Activated CD8-positive, alpha-beta memory T cell treated with anti-CD3 and anti-CD28 coated beads, Interleukin-2, amount 50 U/mL, for 48 hours (primary cell): ENCODE measurements around the gene ZCWPW1.

ENCODE experiments used
- DNase-seq: peaks from one replicate; pipeline ENCODE4 v3.0.0-alpha.2; 2020

The ZCWPW1 gene

GRCh38 chr7:100432053-100432452, 3.5 kb upstream of the ZCWPW1 start:
- no peak for DNase-seq

DNA sequence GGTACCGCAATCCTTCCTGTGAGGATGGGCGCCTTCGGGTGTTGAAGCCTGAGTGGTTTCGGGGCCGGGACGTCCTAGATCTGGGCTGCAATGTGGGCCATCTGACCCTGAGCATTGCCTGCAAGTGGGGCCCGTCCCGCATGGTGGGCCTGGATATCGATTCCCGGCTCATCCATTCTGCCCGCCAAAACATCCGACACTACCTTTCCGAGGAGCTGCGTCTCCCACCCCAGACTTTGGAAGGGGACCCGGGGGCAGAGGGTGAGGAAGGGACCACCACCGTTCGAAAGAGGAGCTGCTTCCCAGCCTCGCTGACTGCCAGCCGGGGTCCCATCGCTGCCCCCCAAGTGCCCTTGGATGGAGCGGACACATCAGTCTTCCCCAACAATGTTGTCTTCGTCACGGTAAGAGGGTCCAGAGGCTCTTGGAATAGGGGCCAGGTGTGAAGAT, 2.8 kb upstream of the ZCWPW1 start:
- DNase-seq = no peak

GRCh38 chr7:100430493-100431285, 2.2 kb upstream of the ZCWPW1 start:
- no peak for DNase-seq

GRCh38 chr7:100429637-100430492, 1.4 kb upstream of the ZCWPW1 start, which contains the start of gene MEPCE:
MEPCE (plus strand) TSS chr7:100429831; CDS start chr7:100430019, 188 bp downstream.
- DNase-seq = peak; percentile 100

- DNase-seq = peak; percentile 100
Measured at GRCh38 chr7:100428967-100429636, 599 bp upstream of the ZCWPW1 start.

- no peak for DNase-seq
Measured at GRCh38 chr7:100427762-100428198, 723 bp downstream of the ZCWPW1 start.

- no peak for DNase-seq
Measured at GRCh38 chr7:100426516-100426915, 2.0 kb downstream of the ZCWPW1 start.

- no peak for DNase-seq
Measured at GRCh38 chr7:100425347-100425746, 3.2 kb downstream of the ZCWPW1 start.

DNA sequence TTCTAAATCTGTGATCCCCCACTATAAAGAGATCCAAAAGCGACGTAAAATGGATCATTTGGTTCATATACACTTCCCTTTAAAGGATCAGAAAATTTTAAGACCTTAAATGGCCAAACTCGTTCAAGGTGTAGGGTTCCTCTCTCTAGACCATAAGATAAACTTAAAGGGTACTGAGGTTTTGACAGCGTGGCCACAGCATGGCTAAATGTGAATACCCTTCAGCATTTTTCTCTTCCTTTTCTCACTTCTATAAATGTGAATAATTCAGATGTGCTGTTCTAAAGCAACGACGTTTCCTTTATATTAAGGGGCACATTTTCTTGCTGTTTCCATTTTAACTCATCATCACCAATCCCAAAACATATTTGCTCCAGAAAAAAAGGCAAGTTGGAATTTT, 5.2 kb downstream of the ZCWPW1 start:
- no peak for DNase-seq

DNA sequence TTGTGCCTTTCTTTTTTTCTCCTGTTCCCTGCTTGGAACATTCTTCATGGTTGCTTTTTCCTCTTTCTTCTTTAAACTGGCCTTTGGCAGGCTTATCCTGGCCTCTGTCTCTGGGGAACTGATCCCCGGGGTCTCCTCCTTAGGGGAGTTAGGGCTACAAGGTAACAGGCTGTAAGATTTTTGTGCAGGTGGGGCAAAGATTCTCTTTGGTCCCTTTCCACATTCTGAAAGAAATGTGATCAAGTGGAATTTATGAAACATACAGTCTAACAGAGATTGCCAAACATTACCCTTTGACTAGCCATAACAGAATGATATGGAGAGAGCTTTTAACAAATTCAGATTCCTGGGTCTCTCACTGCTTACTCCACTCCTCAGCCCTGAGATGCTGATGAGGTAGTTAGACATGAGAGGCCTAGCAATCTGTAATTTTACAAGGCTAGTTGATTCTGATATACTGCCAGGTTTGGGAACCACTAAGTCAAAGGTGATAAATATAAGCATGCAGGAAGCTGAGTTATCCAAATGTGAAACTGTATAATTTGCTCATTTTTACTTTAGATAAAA, 8.8 kb downstream of the ZCWPW1 start:
- DNase-seq = no peak

DNA sequence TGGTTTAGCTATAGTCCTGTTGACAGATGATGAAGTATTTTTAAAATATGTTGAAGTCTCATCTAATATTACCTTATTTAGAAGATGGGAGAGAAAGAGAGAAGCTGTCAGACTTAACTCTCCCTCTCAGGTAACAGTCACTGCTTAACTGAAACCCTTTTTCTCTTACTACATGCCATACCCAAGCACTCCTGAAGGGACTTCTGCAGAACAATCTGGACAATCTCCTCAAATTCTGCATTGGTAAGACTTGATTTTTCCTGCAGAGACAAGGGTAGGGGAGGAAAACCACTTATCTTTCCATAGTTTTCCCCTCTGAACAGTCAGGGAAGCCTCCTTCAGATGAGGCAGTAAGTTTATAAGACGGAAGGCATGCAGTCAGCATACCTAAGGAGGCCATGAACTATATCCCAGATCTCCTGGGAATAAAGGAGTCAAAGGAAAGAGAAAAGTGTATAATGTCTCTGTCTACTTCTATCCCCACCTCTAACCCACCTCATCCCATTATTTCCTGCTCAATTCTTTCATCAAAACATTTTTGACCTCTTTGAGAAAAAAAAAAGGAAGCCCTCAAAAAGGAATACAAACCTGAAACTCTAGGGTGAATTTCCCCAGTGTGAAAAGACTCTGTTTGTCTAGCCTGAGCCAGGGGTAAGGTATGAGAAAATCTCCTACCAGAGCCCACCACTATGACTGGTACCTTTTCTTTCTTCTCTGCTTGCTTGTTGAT, 9.4 kb downstream of the ZCWPW1 start:
- no peak for DNase-seq

- no peak for DNase-seq
Measured at GRCh38 chr7:100415448-100415847, 13.1 kb downstream of the ZCWPW1 start.

- DNase-seq = no peak
Measured at GRCh38 chr7:100413889-100414288, 14.6 kb downstream of the ZCWPW1 start.

- DNase-seq = no peak
Measured at GRCh38 chr7:100413346-100413745, 15.2 kb downstream of the ZCWPW1 start.

- DNase-seq = no peak
Measured at GRCh38 chr7:100411101-100411500, 17.4 kb downstream of the ZCWPW1 start.

GRCh38 chr7:100407285-100408180, 21.0 kb downstream of the ZCWPW1 start:
- DNase-seq = no peak

DNA sequence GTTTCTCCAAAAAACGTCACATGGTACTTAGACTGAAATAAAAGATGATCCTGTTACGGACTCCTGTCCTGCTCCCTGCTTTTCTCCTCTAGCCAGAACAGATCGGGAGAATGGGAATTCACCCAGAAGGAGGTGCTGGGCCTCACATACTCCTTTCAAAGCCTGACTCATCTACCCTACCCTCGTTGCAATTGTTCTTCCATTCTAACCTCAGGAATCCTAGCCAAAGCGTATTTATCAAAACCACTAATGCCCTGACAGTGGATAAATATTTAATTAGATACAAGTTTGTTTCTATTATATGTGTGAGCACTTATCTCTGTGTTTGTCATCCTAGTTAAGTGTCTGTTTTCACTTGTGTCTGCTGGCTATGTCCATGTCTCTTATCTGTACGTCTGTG, 21.7 kb downstream of the ZCWPW1 start:
- DNase-seq = no peak

GRCh38 chr7:100402241-100402640, 26.3 kb downstream of the ZCWPW1 start:
- DNase-seq = no peak

DNA sequence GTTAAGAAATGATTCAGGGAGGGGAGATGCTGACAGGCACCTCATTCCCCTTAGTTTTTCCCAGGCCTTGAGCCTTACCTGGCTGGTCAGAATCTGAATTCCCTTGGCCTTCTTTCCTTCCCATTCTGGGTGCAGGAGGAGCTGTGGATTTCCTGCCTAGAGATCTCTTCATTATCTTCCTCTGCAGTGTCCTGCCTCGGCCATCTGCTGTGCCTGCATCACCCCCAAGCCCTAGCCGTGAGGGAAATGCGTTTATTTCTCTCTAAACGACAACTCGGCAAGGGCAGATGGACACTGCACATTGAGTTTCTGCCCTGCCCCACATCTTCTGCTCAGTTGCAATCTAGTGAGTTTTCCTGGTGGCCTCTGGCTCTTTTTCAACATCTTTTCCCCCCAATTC, 26.7 kb downstream of the ZCWPW1 start:
- no peak for DNase-seq

GRCh38 chr7:100400656-100401055, 27.8 kb downstream of the ZCWPW1 start:
- no peak for DNase-seq

DNA sequence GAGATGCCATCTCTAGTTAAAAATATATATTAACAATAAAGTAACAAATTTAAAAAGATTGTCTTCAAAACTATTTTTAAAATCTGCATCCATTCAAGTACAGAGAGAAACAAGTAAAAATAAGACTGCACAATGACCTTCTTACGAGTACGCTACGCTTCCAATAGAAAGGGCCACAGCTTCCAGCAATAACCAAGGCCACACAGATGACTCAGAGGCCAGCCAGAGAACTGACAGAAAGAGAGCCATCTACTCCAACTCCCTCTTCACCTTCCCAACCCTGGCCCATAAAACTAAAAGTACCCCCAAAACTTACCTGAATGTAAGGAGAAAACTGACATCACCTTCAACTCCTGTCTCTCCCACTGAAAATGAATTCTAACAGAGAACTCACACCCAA, 28.5 kb downstream of the ZCWPW1 start:
- no peak for DNase-seq
